Right renal cortex interstitium (tissue), 3 donors: ENCODE measurements around the gene P4HA1. TPM values are rescaled to one million over a fixed set of nuclear protein-coding genes. Genes with fewer than 3 reads are reported as not detected.
"Not testable (repeated sequence)": the region's sequence is repeated elsewhere in the genome, so short reads cannot be mapped to it uniquely, and the experiment has no call there.

Source experiments
- DNase-seq, 3 donors: peaks; one replicate each; pipeline ENCODE4 v3.0.0-alpha.2; 2013; ENCODE audit warnings: low read depth in 3 of 3, low spot score in 2 of 3
- polyA plus RNA-seq, 3 donors: library from polyadenylated mRNA; unstranded; fragments of 120-200 nt; gene quantifications; one replicate each; pipeline ENCODE4 v1.2.1, GENCODE V29; 2013; ENCODE audit not compliant: insufficient read length in 3 of 3

P4HA1 gene
- polyA plus RNA-seq, 3 donors, result 78.1 to 104 (median 93.6) TPM

DNA sequence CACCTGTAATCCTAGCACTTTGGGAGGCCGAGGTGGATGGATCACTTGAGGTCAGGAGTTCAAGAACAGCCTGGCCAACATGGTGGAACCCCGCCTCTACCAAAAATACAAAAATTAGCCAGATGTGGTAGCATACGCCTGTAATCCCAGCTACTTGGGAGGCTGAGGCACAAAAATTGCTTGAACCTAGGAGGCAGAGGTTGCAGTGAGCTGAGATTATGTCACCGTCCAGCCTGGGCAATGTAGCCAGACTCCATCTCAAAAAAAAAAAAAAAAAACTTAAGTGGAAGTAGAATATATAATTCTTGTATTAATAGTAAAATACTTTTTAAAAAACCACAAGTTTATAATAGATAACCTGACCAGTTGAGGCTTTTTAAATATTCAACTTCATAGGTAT is 112.0 kb downstream of the P4HA1 start:
- DNase-seq, result not testable (repeated sequence)

DNA sequence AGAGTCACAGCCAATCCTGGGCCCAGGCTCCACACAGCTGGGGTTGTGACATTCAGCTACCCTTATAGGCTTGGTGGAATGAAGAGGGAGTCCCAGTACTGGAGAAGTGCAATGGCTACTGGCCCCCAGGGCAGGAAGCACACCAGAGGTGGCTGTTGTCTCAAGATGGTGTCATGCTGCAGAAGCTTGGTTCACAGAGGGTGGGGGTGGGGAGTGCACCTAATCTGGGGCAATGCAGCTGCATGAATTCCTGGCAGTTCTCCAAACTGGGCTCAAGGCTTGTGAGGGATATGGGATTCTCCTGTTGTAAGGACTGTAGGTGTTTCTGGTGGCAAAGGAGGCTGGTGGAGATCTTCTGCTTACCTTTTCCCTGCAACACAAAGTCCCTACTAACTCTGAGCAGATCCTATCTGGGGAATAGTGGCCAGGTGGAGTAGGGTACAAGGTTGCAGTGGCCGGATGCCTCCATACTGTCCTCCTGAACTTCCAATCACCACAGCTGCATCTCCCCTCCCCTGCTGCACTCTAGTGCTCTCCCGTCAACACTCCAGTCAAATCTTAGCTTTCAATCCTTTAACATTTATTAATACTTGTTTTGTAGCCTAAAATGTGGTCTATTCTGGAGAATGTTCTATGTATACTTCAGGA is 114.7 kb downstream of the P4HA1 start:
- DNase-seq, result no peak

GRCh38 chr10:72981028-72981881 is 115.4 kb downstream of the P4HA1 start:
- DNase-seq, result no peak

- no peak for DNase-seq
These were observed 116.3 kb downstream of the P4HA1 start for GRCh38 chr10:72980348-72980747.

DNA sequence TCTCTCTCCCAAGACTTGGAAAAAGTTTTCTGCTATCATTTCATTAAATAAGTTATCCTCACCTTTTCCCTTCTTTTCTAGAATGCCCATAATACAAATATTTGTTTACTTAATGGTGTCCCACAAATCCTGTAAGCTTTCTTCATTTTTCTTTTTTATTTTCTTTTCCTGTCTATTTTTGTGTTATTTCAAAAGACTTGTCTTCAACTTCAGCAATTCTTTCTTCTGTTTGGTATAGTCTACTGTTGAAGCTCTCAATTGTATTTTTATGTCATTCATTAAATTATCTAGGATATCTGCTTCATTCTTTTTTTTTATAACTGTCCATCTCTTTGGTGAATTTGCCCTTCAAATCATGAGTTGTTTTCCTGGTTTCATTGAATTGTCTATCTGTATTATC is 117.0 kb downstream of the P4HA1 start:
- no peak for DNase-seq

DNA sequence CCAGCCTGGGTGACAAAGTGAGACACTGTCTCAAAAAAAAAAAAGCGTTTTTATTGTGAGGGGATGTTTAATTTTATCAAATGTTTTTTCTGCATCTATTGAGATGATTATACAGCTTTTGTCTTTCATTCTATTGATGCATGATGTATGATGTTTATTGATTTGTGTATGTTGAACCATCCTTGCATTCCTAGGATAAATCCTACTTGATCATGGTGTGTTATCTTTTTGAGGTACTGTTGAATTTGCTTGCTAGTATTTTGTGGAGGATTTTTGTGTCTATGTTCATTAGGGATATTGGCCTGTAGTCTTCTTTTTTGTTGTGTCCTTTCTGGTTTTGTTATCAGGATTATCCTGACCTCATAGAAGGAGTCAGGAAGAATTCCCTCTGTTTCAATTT is 119.8 kb downstream of the P4HA1 start:
- no peak for DNase-seq

Other genes with a start within 250 kb of the P4HA1 start
- 1 to 10 TPM; 3.2 to 4.5 (median 3.2) TPM for gene OIT3, start 203.1 kb downstream of the P4HA1 start, polyA plus RNA-seq
- 1 to 10 TPM; 6.7 to 9.3 (median 6.9) TPM for gene PLA2G12B, start 142.1 kb downstream of the P4HA1 start, polyA plus RNA-seq
- 1 to 10 TPM; 5.2 to 5.7 (median 5.6) TPM for gene NUDT13, start 13.6 kb upstream of the P4HA1 start, polyA plus RNA-seq
- gene ECD, start 71.1 kb upstream of the P4HA1 start, polyA plus RNA-seq, result 10 to 100 TPM; 38.8 to 42.6 (median 41.3) TPM
- 10 to 100 TPM; 41.3 to 45.1 (median 41.4) TPM for gene FAM149B1, start 71.3 kb upstream of the P4HA1 start, polyA plus RNA-seq
- gene DNAJC9, start 150.4 kb upstream of the P4HA1 start, polyA plus RNA-seq, result 10 to 100 TPM; 27.4 to 34.2 (median 33.6) TPM
- gene MRPS16, start 155.8 kb upstream of the P4HA1 start, polyA plus RNA-seq, result 10 to 100 TPM; 73.1 to 80.8 (median 80.3) TPM